HEK293 (cell line): ENCODE results near the gene NUDT5.

Experiments used
- GLIS1 ChIP-seq: fragments of 450-650 bp; formaldehyde crosslinking; IDR thresholded peaks from 2 replicates; pipeline ENCODE4 v1.5.1; 2016; ENCODE audit warnings: missing biosample characterization, missing genetic modification characterization
- GLIS2 ChIP-seq: fragments of 450-650 bp; formaldehyde crosslinking; IDR thresholded peaks from 2 replicates; pipeline ENCODE4 v1.5.1; 2016; ENCODE audit warnings: missing biosample characterization, missing genetic modification characterization
- KLF9 ChIP-seq: fragments of 450-650 bp; formaldehyde crosslinking; IDR thresholded peaks from 2 replicates; pipeline ENCODE4 v1.5.1; 2016; ENCODE audit warnings: missing biosample characterization, missing genetic modification characterization, low read depth
- SP3 ChIP-seq: fragments of 450-650 bp; formaldehyde crosslinking; IDR thresholded peaks from 2 replicates; pipeline ENCODE4 v1.5.1; 2016; ENCODE audit warnings: missing biosample characterization, missing genetic modification characterization
- ZBTB48 ChIP-seq: fragments of 450-650 bp; formaldehyde crosslinking; IDR thresholded peaks from 2 replicates; pipeline ENCODE4 v1.5.1; 2016; ENCODE audit warnings: missing biosample characterization, missing genetic modification characterization
- ZNF24 ChIP-seq: fragments of 450-650 bp; formaldehyde crosslinking; IDR thresholded peaks from 2 replicates; pipeline ENCODE4 v1.5.1; 2016; ENCODE audit warnings: missing biosample characterization, missing genetic modification characterization
- ZNF37A ChIP-seq: fragments of 450-650 bp; IDR thresholded peaks from 2 replicates; pipeline ENCODE4 v1.5.1; 2018; ENCODE audit warnings: missing biosample characterization, missing genetic modification characterization
- ZNF394 ChIP-seq: fragments of 450-650 bp; formaldehyde crosslinking; IDR thresholded peaks from 2 replicates; pipeline ENCODE4 v1.5.1; 2016; ENCODE audit warnings: missing biosample characterization, missing genetic modification characterization, mild to moderate bottlenecking, moderate library complexity, borderline replicate concordance
- ZNF747 ChIP-seq: fragments of 450-650 bp; formaldehyde crosslinking; IDR thresholded peaks from 2 replicates; pipeline ENCODE4 v1.5.1; 2016; ENCODE audit warnings: missing biosample characterization, missing genetic modification characterization
- ZNF830 ChIP-seq: fragments of 450-650 bp; IDR thresholded peaks from 2 replicates; pipeline ENCODE4 v1.5.0; 2018; ENCODE audit warnings: missing biosample characterization, missing genetic modification characterization, low read depth, mild to moderate bottlenecking, moderate library complexity
- ZXDB ChIP-seq: fragments of 450-650 bp; formaldehyde crosslinking; IDR thresholded peaks from 2 replicates; pipeline ENCODE4 v1.5.1; 2016; ENCODE audit warnings: missing biosample characterization, missing genetic modification characterization
- TF ChIP-seq, protein P1 (sequence below): fragments of 450-650 bp; formaldehyde crosslinking; conservative IDR thresholded peaks from 2 replicates; pipeline ENCODE4 v1.5.1; 2016; ENCODE audit warnings: low read depth, missing biosample characterization, missing genetic modification characterization
- TF ChIP-seq, protein P2 (sequence below): fragments of 450-650 bp; formaldehyde crosslinking; IDR thresholded peaks from 2 replicates; pipeline ENCODE4 v1.5.1; 2017; ENCODE audit warnings: missing biosample characterization, missing genetic modification characterization
- TF ChIP-seq, protein P3 (sequence below): fragments of 450-650 bp; IDR thresholded peaks from 2 replicates; pipeline ENCODE4 v1.5.1; 2018; ENCODE audit warnings: missing biosample characterization, missing genetic modification characterization
- TF ChIP-seq, protein P4 (sequence below): fragments of 450-650 bp; formaldehyde crosslinking; IDR thresholded peaks from 2 replicates; pipeline ENCODE4 v1.5.1; 2016; ENCODE audit warnings: missing biosample characterization, missing genetic modification characterization, low read depth
- TF ChIP-seq, protein P5 (sequence below): fragments of 450-650 bp; formaldehyde crosslinking; IDR thresholded peaks from 2 replicates; pipeline ENCODE4 v1.5.1; 2017; ENCODE audit warnings: missing biosample characterization, missing genetic modification characterization
- TF ChIP-seq, protein P6 (sequence below): fragments of 450-650 bp; formaldehyde crosslinking; IDR thresholded peaks from 2 replicates; pipeline ENCODE4 v1.5.1; 2016; ENCODE audit warnings: missing biosample characterization, missing genetic modification characterization
- TF ChIP-seq, protein P7 (sequence below): fragments of 450-650 bp; formaldehyde crosslinking; optimal IDR thresholded peaks from 2 replicates; pipeline ENCODE3; 2016; ENCODE audit warnings: missing biosample characterization, mild to moderate bottlenecking, missing genetic modification characterization
- TF ChIP-seq, protein P8 (sequence below): fragments of 450-650 bp; formaldehyde crosslinking; IDR thresholded peaks from 2 replicates; pipeline ENCODE4 v1.5.1; 2016; ENCODE audit warnings: missing biosample characterization, missing genetic modification characterization, borderline replicate concordance

Gene NUDT5

DNA sequence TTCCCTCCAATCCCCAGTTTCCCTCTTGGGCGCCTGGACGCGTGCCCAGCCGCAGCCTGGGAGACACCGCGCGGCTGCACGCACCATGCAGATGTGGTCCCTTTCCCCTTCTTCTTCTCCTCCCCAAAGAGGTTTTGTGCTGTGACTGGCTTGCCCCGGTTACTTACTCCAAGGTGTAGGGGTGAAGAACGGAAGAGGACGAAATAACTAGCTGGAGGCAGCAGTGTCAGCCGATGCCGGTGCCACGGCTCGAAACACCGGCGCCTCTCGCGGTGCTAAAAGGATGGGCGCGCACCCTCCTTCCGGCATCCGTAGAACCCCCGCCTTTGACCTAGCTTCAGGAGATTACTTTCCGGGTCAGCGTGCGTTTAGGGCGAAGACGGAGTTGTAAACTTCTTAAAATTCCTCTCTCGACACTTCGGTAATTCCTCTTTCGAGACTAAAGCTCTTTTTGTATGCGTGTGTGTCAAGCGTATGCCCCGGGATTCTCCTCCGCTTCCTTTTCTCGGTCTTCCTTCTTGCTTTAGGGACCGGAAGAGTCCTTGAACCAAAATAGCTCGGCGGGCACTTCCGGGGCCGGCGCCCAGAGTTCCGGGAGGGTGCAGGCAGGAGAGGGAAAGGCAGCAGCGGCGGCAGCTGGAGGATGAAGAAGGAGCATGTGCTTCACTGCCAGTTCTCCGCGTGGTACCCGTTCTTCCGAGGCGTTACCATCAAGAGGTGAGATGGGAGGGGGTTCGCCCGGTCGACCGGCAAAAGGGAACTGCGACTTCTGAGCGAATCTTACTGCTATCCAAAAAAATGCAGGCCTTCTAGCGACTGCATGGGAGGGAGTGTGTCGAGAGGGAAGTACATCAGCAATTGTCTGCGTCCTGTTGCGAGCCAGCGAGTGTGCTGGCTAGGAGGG is at the start of gene NUDT5, which contains the start of gene CDC123 (continued):
- TF ChIP-seq, protein P1, sequence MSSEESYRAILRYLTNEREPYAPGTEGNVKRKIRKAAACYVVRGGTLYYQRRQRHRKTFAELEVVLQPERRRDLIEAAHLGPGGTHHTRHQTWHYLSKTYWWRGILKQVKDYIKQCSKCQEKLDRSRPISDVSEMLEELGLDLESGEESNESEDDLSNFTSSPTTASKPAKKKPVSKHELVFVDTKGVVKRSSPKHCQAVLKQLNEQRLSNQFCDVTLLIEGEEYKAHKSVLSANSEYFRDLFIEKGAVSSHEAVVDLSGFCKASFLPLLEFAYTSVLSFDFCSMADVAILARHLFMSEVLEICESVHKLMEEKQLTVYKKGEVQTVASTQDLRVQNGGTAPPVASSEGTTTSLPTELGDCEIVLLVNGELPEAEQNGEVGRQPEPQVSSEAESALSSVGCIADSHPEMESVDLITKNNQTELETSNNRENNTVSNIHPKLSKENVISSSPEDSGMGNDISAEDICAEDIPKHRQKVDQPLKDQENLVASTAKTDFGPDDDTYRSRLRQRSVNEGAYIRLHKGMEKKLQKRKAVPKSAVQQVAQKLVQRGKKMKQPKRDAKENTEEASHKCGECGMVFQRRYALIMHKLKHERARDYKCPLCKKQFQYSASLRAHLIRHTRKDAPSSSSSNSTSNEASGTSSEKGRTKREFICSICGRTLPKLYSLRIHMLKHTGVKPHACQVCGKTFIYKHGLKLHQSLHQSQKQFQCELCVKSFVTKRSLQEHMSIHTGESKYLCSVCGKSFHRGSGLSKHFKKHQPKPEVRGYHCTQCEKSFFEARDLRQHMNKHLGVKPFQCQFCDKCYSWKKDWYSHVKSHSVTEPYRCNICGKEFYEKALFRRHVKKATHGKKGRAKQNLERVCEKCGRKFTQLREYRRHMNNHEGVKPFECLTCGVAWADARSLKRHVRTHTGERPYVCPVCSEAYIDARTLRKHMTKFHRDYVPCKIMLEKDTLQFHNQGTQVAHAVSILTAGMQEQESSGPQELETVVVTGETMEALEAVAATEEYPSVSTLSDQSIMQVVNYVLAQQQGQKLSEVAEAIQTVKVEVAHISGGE (tag by site-specific recombination) = peak; percentile 99
- TF ChIP-seq, protein P2, sequence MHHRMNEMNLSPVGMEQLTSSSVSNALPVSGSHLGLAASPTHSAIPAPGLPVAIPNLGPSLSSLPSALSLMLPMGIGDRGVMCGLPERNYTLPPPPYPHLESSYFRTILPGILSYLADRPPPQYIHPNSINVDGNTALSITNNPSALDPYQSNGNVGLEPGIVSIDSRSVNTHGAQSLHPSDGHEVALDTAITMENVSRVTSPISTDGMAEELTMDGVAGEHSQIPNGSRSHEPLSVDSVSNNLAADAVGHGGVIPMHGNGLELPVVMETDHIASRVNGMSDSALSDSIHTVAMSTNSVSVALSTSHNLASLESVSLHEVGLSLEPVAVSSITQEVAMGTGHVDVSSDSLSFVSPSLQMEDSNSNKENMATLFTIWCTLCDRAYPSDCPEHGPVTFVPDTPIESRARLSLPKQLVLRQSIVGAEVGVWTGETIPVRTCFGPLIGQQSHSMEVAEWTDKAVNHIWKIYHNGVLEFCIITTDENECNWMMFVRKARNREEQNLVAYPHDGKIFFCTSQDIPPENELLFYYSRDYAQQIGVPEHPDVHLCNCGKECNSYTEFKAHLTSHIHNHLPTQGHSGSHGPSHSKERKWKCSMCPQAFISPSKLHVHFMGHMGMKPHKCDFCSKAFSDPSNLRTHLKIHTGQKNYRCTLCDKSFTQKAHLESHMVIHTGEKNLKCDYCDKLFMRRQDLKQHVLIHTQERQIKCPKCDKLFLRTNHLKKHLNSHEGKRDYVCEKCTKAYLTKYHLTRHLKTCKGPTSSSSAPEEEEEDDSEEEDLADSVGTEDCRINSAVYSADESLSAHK (tag by site-specific recombination) = 0 out of 2 replicates have a peak, but pooled peaks have one; percentile 15
- TF ChIP-seq ZNF394 (peak; percentile 58), ZNF37A (tag by site-specific recombination) (no peak), GLIS2 (tag by site-specific recombination) (peak; percentile 10; the same call in 1 of the 2 replicates), ZNF747 (tag by site-specific recombination) (no peak), ZXDB (tag by site-specific recombination) (peak; percentile 98), GLIS1 (no peak), ZNF24 (tag by site-specific recombination) (peak; percentile 65), ZBTB48 (tag by site-specific recombination) (peak; percentile 70), SP3 (tag by site-specific recombination) (peak; percentile 62), KLF9 (no peak), ZNF830 (no peak)
- TF ChIP-seq, protein P3, sequence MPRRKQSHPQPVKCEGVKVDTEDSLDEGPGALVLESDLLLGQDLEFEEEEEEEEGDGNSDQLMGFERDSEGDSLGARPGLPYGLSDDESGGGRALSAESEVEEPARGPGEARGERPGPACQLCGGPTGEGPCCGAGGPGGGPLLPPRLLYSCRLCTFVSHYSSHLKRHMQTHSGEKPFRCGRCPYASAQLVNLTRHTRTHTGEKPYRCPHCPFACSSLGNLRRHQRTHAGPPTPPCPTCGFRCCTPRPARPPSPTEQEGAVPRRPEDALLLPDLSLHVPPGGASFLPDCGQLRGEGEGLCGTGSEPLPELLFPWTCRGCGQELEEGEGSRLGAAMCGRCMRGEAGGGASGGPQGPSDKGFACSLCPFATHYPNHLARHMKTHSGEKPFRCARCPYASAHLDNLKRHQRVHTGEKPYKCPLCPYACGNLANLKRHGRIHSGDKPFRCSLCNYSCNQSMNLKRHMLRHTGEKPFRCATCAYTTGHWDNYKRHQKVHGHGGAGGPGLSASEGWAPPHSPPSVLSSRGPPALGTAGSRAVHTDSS = peak; percentile 95
- TF ChIP-seq, protein P4, sequence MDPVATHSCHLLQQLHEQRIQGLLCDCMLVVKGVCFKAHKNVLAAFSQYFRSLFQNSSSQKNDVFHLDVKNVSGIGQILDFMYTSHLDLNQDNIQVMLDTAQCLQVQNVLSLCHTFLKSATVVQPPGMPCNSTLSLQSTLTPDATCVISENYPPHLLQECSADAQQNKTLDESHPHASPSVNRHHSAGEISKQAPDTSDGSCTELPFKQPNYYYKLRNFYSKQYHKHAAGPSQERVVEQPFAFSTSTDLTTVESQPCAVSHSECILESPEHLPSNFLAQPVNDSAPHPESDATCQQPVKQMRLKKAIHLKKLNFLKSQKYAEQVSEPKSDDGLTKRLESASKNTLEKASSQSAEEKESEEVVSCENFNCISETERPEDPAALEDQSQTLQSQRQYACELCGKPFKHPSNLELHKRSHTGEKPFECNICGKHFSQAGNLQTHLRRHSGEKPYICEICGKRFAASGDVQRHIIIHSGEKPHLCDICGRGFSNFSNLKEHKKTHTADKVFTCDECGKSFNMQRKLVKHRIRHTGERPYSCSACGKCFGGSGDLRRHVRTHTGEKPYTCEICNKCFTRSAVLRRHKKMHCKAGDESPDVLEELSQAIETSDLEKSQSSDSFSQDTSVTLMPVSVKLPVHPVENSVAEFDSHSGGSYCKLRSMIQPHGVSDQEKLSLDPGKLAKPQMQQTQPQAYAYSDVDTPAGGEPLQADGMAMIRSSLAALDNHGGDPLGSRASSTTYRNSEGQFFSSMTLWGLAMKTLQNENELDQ (tag by site-specific recombination) = no peak
- TF ChIP-seq, protein P5, sequence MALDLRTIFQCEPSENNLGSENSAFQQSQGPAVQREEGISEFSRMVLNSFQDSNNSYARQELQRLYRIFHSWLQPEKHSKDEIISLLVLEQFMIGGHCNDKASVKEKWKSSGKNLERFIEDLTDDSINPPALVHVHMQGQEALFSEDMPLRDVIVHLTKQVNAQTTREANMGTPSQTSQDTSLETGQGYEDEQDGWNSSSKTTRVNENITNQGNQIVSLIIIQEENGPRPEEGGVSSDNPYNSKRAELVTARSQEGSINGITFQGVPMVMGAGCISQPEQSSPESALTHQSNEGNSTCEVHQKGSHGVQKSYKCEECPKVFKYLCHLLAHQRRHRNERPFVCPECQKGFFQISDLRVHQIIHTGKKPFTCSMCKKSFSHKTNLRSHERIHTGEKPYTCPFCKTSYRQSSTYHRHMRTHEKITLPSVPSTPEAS = 0 out of 2 replicates have a peak, but pooled peaks have one; percentile 38
- TF ChIP-seq, protein P6, sequence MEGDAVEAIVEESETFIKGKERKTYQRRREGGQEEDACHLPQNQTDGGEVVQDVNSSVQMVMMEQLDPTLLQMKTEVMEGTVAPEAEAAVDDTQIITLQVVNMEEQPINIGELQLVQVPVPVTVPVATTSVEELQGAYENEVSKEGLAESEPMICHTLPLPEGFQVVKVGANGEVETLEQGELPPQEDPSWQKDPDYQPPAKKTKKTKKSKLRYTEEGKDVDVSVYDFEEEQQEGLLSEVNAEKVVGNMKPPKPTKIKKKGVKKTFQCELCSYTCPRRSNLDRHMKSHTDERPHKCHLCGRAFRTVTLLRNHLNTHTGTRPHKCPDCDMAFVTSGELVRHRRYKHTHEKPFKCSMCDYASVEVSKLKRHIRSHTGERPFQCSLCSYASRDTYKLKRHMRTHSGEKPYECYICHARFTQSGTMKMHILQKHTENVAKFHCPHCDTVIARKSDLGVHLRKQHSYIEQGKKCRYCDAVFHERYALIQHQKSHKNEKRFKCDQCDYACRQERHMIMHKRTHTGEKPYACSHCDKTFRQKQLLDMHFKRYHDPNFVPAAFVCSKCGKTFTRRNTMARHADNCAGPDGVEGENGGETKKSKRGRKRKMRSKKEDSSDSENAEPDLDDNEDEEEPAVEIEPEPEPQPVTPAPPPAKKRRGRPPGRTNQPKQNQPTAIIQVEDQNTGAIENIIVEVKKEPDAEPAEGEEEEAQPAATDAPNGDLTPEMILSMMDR = peak; percentile 15; the same call in 1 of the 2 replicates
- TF ChIP-seq, protein P7, sequence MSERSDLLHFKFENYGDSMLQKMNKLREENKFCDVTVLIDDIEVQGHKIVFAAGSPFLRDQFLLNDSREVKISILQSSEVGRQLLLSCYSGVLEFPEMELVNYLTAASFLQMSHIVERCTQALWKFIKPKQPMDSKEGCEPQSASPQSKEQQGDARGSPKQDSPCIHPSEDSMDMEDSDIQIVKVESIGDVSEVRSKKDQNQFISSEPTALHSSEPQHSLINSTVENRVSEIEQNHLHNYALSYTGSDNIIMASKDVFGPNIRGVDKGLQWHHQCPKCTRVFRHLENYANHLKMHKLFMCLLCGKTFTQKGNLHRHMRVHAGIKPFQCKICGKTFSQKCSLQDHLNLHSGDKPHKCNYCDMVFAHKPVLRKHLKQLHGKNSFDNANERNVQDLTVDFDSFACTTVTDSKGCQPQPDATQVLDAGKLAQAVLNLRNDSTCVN (tag by site-specific recombination) = peak; percentile 84
- TF ChIP-seq, protein P8, sequence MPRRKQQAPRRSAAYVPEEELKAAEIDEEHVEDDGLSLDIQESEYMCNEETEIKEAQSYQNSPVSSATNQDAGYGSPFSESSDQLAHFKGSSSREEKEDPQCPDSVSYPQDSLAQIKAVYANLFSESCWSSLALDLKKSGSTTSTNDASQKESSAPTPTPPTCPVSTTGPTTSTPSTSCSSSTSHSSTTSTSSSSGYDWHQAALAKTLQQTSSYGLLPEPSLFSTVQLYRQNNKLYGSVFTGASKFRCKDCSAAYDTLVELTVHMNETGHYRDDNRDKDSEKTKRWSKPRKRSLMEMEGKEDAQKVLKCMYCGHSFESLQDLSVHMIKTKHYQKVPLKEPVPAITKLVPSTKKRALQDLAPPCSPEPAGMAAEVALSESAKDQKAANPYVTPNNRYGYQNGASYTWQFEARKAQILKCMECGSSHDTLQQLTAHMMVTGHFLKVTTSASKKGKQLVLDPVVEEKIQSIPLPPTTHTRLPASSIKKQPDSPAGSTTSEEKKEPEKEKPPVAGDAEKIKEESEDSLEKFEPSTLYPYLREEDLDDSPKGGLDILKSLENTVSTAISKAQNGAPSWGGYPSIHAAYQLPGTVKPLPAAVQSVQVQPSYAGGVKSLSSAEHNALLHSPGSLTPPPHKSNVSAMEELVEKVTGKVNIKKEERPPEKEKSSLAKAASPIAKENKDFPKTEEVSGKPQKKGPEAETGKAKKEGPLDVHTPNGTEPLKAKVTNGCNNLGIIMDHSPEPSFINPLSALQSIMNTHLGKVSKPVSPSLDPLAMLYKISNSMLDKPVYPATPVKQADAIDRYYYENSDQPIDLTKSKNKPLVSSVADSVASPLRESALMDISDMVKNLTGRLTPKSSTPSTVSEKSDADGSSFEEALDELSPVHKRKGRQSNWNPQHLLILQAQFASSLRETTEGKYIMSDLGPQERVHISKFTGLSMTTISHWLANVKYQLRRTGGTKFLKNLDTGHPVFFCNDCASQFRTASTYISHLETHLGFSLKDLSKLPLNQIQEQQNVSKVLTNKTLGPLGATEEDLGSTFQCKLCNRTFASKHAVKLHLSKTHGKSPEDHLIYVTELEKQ (tag by site-specific recombination) = 0 out of 2 replicates have a peak, but pooled peaks have one; percentile 18
